H1 (cell line): ENCODE data around the gene ENTPD1. TPM values are rescaled to one million over a fixed set of nuclear protein-coding genes. Genes with fewer than 3 reads are reported as not detected.

ENCODE experiments used
- ATF2 ChIP-seq: IDR thresholded peaks from 2 replicates; pipeline ENCODE4 v1.6.1; 2012; ENCODE audit warnings: low read length, inconsistent platforms
- EP300 ChIP-seq, 2 experiments: IDR thresholded peaks; 1 replicate in 1 of 2; 2 replicates in 1 of 2; pipeline ENCODE4 v1.6.1; 2011 to 2012; ENCODE audit warnings: low read depth in 2 of 2, low read length in 2 of 2, mild to moderate bottlenecking in 2 of 2, borderline replicate concordance in 1 of 2, inconsistent platforms in 1 of 2, moderate library complexity in 1 of 2
- KDM5A ChIP-seq: fragments of 200-600 bp; IDR thresholded peaks from 2 replicates; pipeline ENCODE4 v1.7.1; 2012; ENCODE audit warnings: mild to moderate bottlenecking, low read length, inconsistent platforms, mixed read lengths
- MAX ChIP-seq: IDR thresholded peaks from 2 replicates; pipeline ENCODE4 v1.6.1; 2012; ENCODE audit warnings: inconsistent platforms
- POLR2AphosphoS5 ChIP-seq: IDR thresholded peaks from 2 replicates; pipeline ENCODE4 v1.6.1; 2011; ENCODE audit warnings: low read depth, low read length
- SUZ12 ChIP-seq: fragments of 200-600 bp; sonication (generic); IDR thresholded peaks from 2 replicates; pipeline ENCODE4 v1.6.1; 2012; ENCODE audit warnings: mild to moderate bottlenecking, inconsistent platforms, low read length, moderate library complexity, mixed read lengths
- polyA plus RNA-seq, 7 experiments: library from polyadenylated mRNA; depleted of rRNA in 3 of 7; stranded (reverse) in 5 of 7; unstranded in 2 of 7; fragments of >200 nt in 5 of 7; fragments of 200-250 nt in 2 of 7; gene quantifications; 1 replicate in 5 of 7; 2 replicates in 1 of 7; 4 replicates in 1 of 7; pipeline versions ENCODE4 v1.2.1 to v1.2.3, GENCODE V29; 2011 to 2013; ENCODE audit warnings: missing spikeins in 2 of 7, mixed read lengths in 2 of 7
- total RNA-seq: library from RNA; stranded (reverse); fragmentation: NEBNext Ultra II Directional; extraction: Animal tissue kit (Norgen Biotek cat#: 25700); gene quantifications from 2 replicates; pipeline ENCODE4 v1.2.1, GENCODE V29; 2021

The ENTPD1 gene
- total and polyA plus RNA-seq, 2 of the 8 experiments (the other 6 are each of a cell fraction or from before 2014, with no cell fraction given), result 2.2 to 2.5 TPM

GRCh38 chr10:95809370-95810197 lies 53.6 kb downstream of the ENTPD1 start (continued):
- TF ChIP-seq POLR2AphosphoS5, result no peak
- no peak for TF ChIP-seq EP300 (IDR thresholded peaks at IDR 0.05; ENCODE audit: borderline replicate concordance in 1 of 2, low read depth in 2 of 2, low read length in 2 of 2)
- no peak for TF ChIP-seq ATF2
- TF ChIP-seq MAX, result no peak
- no peak for TF ChIP-seq SUZ12
- TF ChIP-seq KDM5A, result no peak
